ENCODE results near the gene ASAP2.
"Not testable (repeated sequence)": the region's sequence is repeated elsewhere in the genome, so short reads cannot be mapped to it uniquely, and the experiment has no call there.

ASAP2 gene

DNA sequence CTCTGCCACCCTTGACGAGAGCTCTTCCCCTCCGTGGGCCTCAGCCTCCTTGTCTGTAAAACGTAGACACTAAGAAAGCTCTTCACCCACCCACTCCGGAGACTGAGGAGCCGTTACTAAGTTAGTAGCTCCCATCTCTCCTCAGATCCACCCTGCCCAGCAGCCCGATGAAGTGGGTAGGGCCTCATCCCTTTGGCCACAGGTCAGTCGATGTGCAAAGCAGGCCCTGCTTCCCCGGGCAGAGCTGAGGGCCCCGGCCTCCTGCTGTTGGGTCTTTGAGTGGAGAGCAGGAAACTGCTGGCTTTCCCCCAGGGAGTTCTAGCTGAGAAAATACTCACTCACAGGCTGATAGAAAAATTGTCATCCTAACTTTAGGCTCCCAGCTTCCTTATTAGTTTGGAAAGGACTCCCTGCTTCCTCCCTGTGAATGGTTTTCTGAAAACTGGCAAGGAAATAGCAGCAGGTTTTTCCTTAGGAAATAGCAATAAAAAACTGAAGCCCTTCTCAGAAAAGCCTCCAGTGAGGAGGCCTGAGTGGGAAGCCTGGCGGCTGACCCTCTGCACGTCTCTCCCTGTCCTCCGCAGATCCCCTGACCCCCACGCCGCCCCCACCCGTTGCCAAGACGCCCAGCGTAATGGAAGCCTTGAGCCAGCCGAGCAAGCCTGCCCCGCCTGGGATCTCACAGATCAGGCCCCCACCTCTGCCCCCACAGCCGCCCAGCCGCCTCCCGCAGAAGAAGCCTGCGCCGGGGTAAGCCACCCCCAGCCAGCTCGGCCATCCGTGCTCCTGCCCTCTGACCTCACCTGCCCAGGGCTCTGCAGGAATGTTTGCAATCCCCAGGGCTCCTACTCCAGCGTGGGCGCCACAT, 186.5 kb downstream of the ASAP2 start:
- H3K27ac ChIP-seq: no peak overlapping the region
- H3K36me3 ChIP-seq: no peaks in the 10 kb centered on the region
- no peaks in the 10 kb centered on the region for H3K9me3 ChIP-seq
- TF ChIP-seq CTCF (IDR thresholded peaks at IDR 0.05): no peak
- H3K4me3 ChIP-seq (ENCODE audit: low read depth in 1 of 2, low read length in 1 of 2): no peak overlapping the region
- no peaks in the 10 kb centered on the region for H3K4me1 ChIP-seq (ENCODE audit: control insufficient read depth in 1 of 2, insufficient read depth in 1 of 2, low read depth in 1 of 2, low read length in 1 of 2)
- H3K27me3 ChIP-seq: no peaks in the 10 kb centered on the region

- Histone ChIP-seq H3K27me3 (no peaks in the 10 kb centered on the region), H3K9me3 (no peaks in the 10 kb centered on the region), H3K36me3 (no peaks in the 10 kb centered on the region), H3K4me3 (ENCODE audit: low read depth in 1 of 2, low read length in 1 of 2) (no peak overlapping the region), H3K4me1 (ENCODE audit: control insufficient read depth in 1 of 2, insufficient read depth in 1 of 2, low read depth in 1 of 2, low read length in 1 of 2) (no peaks in the 10 kb centered on the region), H3K27ac (no peak overlapping the region)
- no peak for TF ChIP-seq CTCF (IDR thresholded peaks at IDR 0.05)
Measured at GRCh38 chr2:9394816-9395215, 188.2 kb downstream of the ASAP2 start.

DNA sequence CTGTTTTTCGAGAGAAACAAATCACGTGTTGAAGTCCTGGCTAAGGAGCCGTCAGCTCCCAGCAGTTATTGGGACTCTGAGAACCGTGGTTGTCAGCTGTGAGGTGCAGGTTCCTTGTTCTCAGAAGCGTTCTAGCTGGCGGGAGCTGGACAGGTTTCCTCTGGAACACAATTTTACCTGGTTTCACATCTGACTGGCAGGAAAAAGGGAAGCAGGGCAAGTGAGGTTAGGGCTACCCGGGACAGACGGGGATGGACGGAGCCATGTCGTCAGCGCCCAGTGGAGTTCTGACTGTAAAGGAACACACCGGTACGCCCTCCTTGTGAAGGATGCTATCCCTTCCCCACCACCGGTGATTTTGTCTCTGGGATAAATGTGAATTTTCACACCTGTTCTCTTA, 190.6 kb downstream of the ASAP2 start:
- Histone ChIP-seq H3K27ac (no peak overlapping the region), H3K27me3 (no peaks in the 10 kb centered on the region), H3K9me3 (no peaks in the 10 kb centered on the region), H3K36me3 (no peaks in the 10 kb centered on the region), H3K4me3 (ENCODE audit: low read depth in 1 of 2, low read length in 1 of 2) (no peak overlapping the region), H3K4me1 (ENCODE audit: control insufficient read depth in 1 of 2, insufficient read depth in 1 of 2, low read depth in 1 of 2, low read length in 1 of 2) (no peaks in the 10 kb centered on the region)
- no peak for TF ChIP-seq CTCF (IDR thresholded peaks at IDR 0.05)

GRCh38 chr2:9398251-9398650, 191.6 kb downstream of the ASAP2 start:
- not testable (repeated sequence) for H3K9me3 ChIP-seq; H3K27ac ChIP-seq; H3K36me3 ChIP-seq; H3K27me3 ChIP-seq; H3K4me1 ChIP-seq (ENCODE audit: control insufficient read depth in 1 of 2, insufficient read depth in 1 of 2, low read depth in 1 of 2, low read length in 1 of 2); H3K4me3 ChIP-seq (ENCODE audit: low read depth in 1 of 2, low read length in 1 of 2)

GRCh38 chr2:9398881-9399780, 192.5 kb downstream of the ASAP2 start:
- Histone ChIP-seq H3K4me1 (ENCODE audit: control insufficient read depth in 1 of 2, insufficient read depth in 1 of 2, low read depth in 1 of 2, low read length in 1 of 2) (no peaks in the 10 kb centered on the region), H3K4me3 (ENCODE audit: low read depth in 1 of 2, low read length in 1 of 2) (no peak overlapping the region), H3K27me3 (no peaks in the 10 kb centered on the region), H3K36me3 (no peaks in the 10 kb centered on the region), H3K27ac (no peak overlapping the region), H3K9me3 (no peaks in the 10 kb centered on the region)
- no peak for TF ChIP-seq CTCF (IDR thresholded peaks at IDR 0.05)
